ENCODE results near the gene DPY19L1. TPM values are rescaled to one million over a fixed set of nuclear protein-coding genes. Genes with fewer than 3 reads are reported as not detected.

DPY19L1 gene
- total RNA-seq, 1 donor from 2014 or later, result 22.9 TPM

Small RNA genes within 50 kb of the gene (small RNA-seq; reads per million reads assigned to genes)
- gene MIR548N (ENCODE audit: low replicate concordance), result 0.91 reads per million, percentile 72 among the genes with 10 or more reads in this experiment
- not detected for gene RF00322 (ENCODE audit: low replicate concordance)

Other genes starting within 250 kb of the DPY19L1 start
- not detected for gene TBX20, start 216.6 kb upstream of the DPY19L1 start, total RNA-seq